GM08714 (cell line): Measurements from ENCODE around the gene IFNAR1.
A peak's percentile ranks its signal among the peaks of the same experiment; 100 is the strongest.
"Not testable (repeated sequence)": the region's sequence is repeated elsewhere in the genome, so short reads cannot be mapped to it uniquely, and the experiment has no call there.

Source experiments
- H3K4me3 ChIP-seq: fragments of 200-500 bp; sonication (Bioruptor generic); 2 replicates; pipeline ENCODE4 v1.5.1; 2014; ENCODE audit warnings: mild to moderate bottlenecking, low read length, inconsistent platforms
- ZNF274 ChIP-seq: IDR thresholded peaks from 2 replicates; pipeline ENCODE4 v1.6.1; 2012; ENCODE audit warnings: mild to moderate bottlenecking, low read depth, low read length

The IFNAR1 gene

GRCh38 chr21:33350676-33351075, 25.9 kb downstream of the IFNAR1 start:
- TF ChIP-seq ZNF274 = no peak
- H3K4me3 ChIP-seq = no peak overlapping the region

- no peak for TF ChIP-seq ZNF274
- no peak overlapping the region for H3K4me3 ChIP-seq
Measured at GRCh38 chr21:33355355-33355754, 30.6 kb downstream of the IFNAR1 start.

GRCh38 chr21:33355996-33356395, 31.2 kb downstream of the IFNAR1 start:
- TF ChIP-seq ZNF274 = no peak
- no peak overlapping the region for H3K4me3 ChIP-seq

- TF ChIP-seq ZNF274 = no peak
- no peak overlapping the region for H3K4me3 ChIP-seq
Measured at GRCh38 chr21:33357177-33357576, 32.4 kb downstream of the IFNAR1 start.

- H3K4me3 ChIP-seq = no peak overlapping the region
- TF ChIP-seq ZNF274 = no peak
Measured at GRCh38 chr21:33359446-33359845, 34.7 kb downstream of the IFNAR1 start.

- H3K4me3 ChIP-seq = no peak overlapping the region
- TF ChIP-seq ZNF274 = no peak
Measured at GRCh38 chr21:33360281-33360680, 35.5 kb downstream of the IFNAR1 start.

GRCh38 chr21:33360881-33361602, 36.3 kb downstream of the IFNAR1 start:
- TF ChIP-seq ZNF274 = no peak
- peak overlapping the region; percentile 1; the same call in 1 of the 2 replicates for H3K4me3 ChIP-seq

GRCh38 chr21:33362044-33362555, 37.3 kb downstream of the IFNAR1 start:
- H3K4me3 ChIP-seq = peak overlapping the region; percentile 28; the same call in 1 of the 2 replicates
- no peak for TF ChIP-seq ZNF274

GRCh38 chr21:33363911-33364609, 39.3 kb downstream of the IFNAR1 start:
- H3K4me3 ChIP-seq = not testable (repeated sequence)

- no peak for TF ChIP-seq ZNF274
- no peak overlapping the region for H3K4me3 ChIP-seq
Measured at GRCh38 chr21:33364830-33365229, 40.1 kb downstream of the IFNAR1 start.

- H3K4me3 ChIP-seq = no peak overlapping the region
- no peak for TF ChIP-seq ZNF274
Measured at GRCh38 chr21:33367309-33367973, 42.7 kb downstream of the IFNAR1 start.

GRCh38 chr21:33368124-33368523, 43.4 kb downstream of the IFNAR1 start:
- H3K4me3 ChIP-seq = no peak overlapping the region
- no peak for TF ChIP-seq ZNF274

GRCh38 chr21:33368576-33368975, 43.8 kb downstream of the IFNAR1 start:
- no peak overlapping the region for H3K4me3 ChIP-seq
- TF ChIP-seq ZNF274 = no peak

GRCh38 chr21:33369586-33369985, 44.8 kb downstream of the IFNAR1 start:
- TF ChIP-seq ZNF274 = no peak
- no peak overlapping the region for H3K4me3 ChIP-seq

- no peak for TF ChIP-seq ZNF274
- H3K4me3 ChIP-seq = no peak overlapping the region
Measured at GRCh38 chr21:33370305-33370704, 45.5 kb downstream of the IFNAR1 start.

- no peak for TF ChIP-seq ZNF274
- no peak overlapping the region for H3K4me3 ChIP-seq
Measured at GRCh38 chr21:33371366-33371765, 46.6 kb downstream of the IFNAR1 start.
